Measurements from ENCODE around the gene VSTM5. TPM values are rescaled to one million over a fixed set of nuclear protein-coding genes. Genes with fewer than 3 reads are reported as not detected.

Gene VSTM5
- total and polyA plus RNA-seq, 2 of the 8 experiments (the other 6 are each of a cell fraction or from before 2014, with no cell fraction given), result 0.22 to 0.70 TPM

DNA sequence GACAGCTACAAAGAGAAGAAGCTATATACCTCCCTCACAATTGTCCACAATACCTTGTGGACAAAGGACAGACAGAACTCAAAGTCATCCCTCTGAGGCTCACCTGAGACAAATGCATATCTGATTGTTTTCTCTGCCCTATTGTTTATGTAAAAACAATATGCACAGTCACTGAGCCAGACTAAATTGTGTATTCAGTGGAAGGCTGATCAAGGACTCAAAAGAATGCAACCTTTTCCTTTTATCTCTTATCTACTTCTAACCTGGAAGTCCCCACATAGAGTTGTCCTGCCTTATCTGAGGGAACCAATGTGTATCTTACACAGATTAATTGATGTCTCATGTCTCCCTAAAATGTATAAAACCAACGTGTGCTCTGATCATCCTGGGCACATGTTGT, 80.3 kb downstream of the VSTM5 start:
- WGBS, 2 experiments (ENCODE audit: extremely low coverage in 1 of 2, insufficient coverage in 1 of 2, insufficient read length in 1 of 2, insufficient replicate concordance in 2 of 2, low coverage in 1 of 2, low lambda C conversion rate in 2 of 2, missing lambda C conversion rate in 1 of 2), result 77% methylated on average over 1 of the region's 1 CpG; no CpG with 5 or more reads in 1 of the 2 experiments
- no peak overlapping the region for H3K9ac ChIP-seq (replicated peaks in 1 of 4; ENCODE audit: extremely low read depth in 1 of 4, low read depth in 3 of 4, low read length in 3 of 4)
- H3K9me3 ChIP-seq (ENCODE audit: insufficient read depth in 2 of 2, low read depth in 1 of 2, low read length in 1 of 2), result 0 out of 4 replicates have a peak, but pooled peaks cover 0 to 3% of the 10 kb centered on the region in 2 experiments
- CTCF ChIA-PET (ENCODE audit: partially characterized antibody), result no interaction called here
- no peak overlapping the region for H4K91ac ChIP-seq (replicated peaks; ENCODE audit: insufficient read length, low read length)
- no peak overlapping the region for H3K27ac ChIP-seq (ENCODE audit: low read depth, low read length)
- POLR2A ChIA-PET (ENCODE audit: partially characterized antibody), result interaction anchor here (1.9 to 9.4 kb wide), 4 partner anchors 11 to 29 kb away, joined by 5 to 88 read pairs (median 16); partner anchors contain the start of genes C11orf54, MED17 and TAF1D
- H3K56ac ChIP-seq (replicated peaks; ENCODE audit: insufficient read length, low read depth, low read length), result no peak overlapping the region
- no peaks in the 10 kb centered on the region for H3K79me2 ChIP-seq (ENCODE audit: control insufficient read depth in 1 of 2, insufficient read depth in 2 of 2, low read length in 2 of 2)
- no peak overlapping the region for H4K8ac ChIP-seq (ENCODE audit: extremely low read depth, insufficient read depth, low read length)
- no peak overlapping the region for H3K18ac ChIP-seq (ENCODE audit: extremely low read depth, low read length)
- FAIRE-seq (no peak), DNase-seq (ENCODE audit: low read depth in 1 of 2, low spot score in 2 of 2) (no peak)
- no peak overlapping the region for H3K23ac ChIP-seq (ENCODE audit: insufficient read length)
- H2AK5ac ChIP-seq (ENCODE audit: low read depth, low read length), result no peak overlapping the region
- H2BK15ac ChIP-seq (ENCODE audit: low read length), result no peak overlapping the region
- H3K4ac ChIP-seq (replicated peaks; ENCODE audit: insufficient read length, low read depth, low read length), result no peak overlapping the region
- peaks cover 1 to 3% of the 10 kb centered on the region in 2 experiments for H4K20me1 ChIP-seq (replicated peaks in 1 of 2; ENCODE audit: control insufficient read depth in 1 of 2, insufficient read depth in 2 of 2, low read length in 2 of 2)
- no peak overlapping the region for H2BK120ac ChIP-seq (replicated peaks; ENCODE audit: low read depth, low read length)
- no peak overlapping the region for H2BK12ac ChIP-seq (ENCODE audit: low read depth, low read length)
- no peaks in the 10 kb centered on the region for H3K79me1 ChIP-seq (ENCODE audit: low read depth, low read length)
- no peak overlapping the region for H4K5ac ChIP-seq (ENCODE audit: insufficient read length, low read depth, low read length)
- no peak overlapping the region for H2AFZ ChIP-seq (ENCODE audit: low read length)
- H2BK20ac ChIP-seq (ENCODE audit: low read length), result no peak overlapping the region
- no peak overlapping the region for H3K14ac ChIP-seq (ENCODE audit: insufficient read length)
- H3K4me1 ChIP-seq (replicated peaks in 1 of 4; ENCODE audit: control insufficient read depth in 3 of 4, insufficient read depth in 4 of 4, low read length in 3 of 4), result no peaks in the 10 kb centered on the region; a peak in 1 of 7 replicates
- no peak overlapping the region for H2BK5ac ChIP-seq (ENCODE audit: low read depth, low read length)
- no peak overlapping the region for H3K4me2 ChIP-seq (ENCODE audit: insufficient read depth in 1 of 2, low read depth in 2 of 2, low read length in 2 of 2)
- H3K27me3 ChIP-seq (replicated peaks in 1 of 4; ENCODE audit: control insufficient read depth in 3 of 4, extremely low read depth in 1 of 4, insufficient read depth in 3 of 4, low read length in 3 of 4), result no peaks in the 10 kb centered on the region
- peaks cover 2% of the 10 kb centered on the region; the same call in 1 of the 2 replicates for H3K23me2 ChIP-seq (ENCODE audit: low read depth, low read length)
- H3K4me3 ChIP-seq (ENCODE audit: extremely low read depth in 1 of 4, insufficient read depth in 2 of 4, low read depth in 3 of 4, low read length in 4 of 4), result no peak overlapping the region
- no peaks in the 10 kb centered on the region for H3K36me3 ChIP-seq (ENCODE audit: control insufficient read depth in 2 of 4, insufficient read depth in 4 of 4, low read length in 3 of 4)
- TF ChIP-seq SUZ12 (IDR thresholded peaks at IDR 0.05; ENCODE audit: low read length) (no peak), YY1 (IDR thresholded peaks at IDR 0.05; ENCODE audit: low read depth, low read length) (no peak), CTBP2 (IDR thresholded peaks at IDR 0.05; ENCODE audit: borderline replicate concordance, insufficient read depth, insufficient read length, low read length) (no peak), ATF2 (IDR thresholded peaks at IDR 0.05; ENCODE audit: low read length) (no peak), CHD1 (IDR thresholded peaks at IDR 0.05; ENCODE audit: low read depth, low read length) (no peak), TCF12 (IDR thresholded peaks at IDR 0.05; ENCODE audit: low read depth, low read length) (no peak)
